ENCODE results near the gene OR2T11.
"Not testable (repeated sequence)": the region's sequence is repeated elsewhere in the genome, so short reads cannot be mapped to it uniquely, and the experiment has no call there.

OR2T11 gene

DNA sequence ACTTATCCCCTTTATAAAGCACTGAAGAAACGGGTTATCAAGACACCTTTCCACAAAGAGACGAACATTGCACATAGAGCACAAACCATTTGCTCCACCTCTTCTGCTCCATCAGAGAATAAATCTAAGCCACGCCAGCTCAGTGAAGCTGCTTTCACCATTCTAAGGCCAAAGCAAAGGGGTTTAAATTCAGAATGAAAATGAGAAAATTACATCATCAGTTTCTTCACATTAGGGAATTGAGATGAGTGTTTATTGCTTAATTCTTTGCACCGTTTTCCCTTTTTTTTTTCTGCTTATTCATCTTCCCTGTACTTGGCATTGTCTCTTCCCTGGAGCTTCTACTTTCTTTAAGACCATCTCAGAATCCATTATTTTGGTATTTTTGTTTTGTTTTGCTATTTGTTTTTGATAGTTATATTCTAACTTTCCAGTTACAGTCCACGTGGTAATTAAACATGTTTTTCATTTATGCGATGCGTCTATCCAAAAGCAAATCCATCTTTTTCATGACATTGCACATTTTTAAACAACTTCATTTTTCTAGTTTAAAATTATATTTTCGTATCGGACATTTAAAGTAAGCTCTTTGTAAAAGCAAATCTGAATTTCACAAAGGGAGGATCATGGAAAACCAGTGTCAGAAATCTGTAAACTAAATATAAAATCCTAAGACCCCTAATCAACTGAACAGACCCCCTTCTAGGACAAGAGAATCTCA, 58.5 kb downstream of the OR2T11 start:
- no peak for DNase-seq (ENCODE audit: low read depth)
- TF ChIP-seq, protein P1, sequence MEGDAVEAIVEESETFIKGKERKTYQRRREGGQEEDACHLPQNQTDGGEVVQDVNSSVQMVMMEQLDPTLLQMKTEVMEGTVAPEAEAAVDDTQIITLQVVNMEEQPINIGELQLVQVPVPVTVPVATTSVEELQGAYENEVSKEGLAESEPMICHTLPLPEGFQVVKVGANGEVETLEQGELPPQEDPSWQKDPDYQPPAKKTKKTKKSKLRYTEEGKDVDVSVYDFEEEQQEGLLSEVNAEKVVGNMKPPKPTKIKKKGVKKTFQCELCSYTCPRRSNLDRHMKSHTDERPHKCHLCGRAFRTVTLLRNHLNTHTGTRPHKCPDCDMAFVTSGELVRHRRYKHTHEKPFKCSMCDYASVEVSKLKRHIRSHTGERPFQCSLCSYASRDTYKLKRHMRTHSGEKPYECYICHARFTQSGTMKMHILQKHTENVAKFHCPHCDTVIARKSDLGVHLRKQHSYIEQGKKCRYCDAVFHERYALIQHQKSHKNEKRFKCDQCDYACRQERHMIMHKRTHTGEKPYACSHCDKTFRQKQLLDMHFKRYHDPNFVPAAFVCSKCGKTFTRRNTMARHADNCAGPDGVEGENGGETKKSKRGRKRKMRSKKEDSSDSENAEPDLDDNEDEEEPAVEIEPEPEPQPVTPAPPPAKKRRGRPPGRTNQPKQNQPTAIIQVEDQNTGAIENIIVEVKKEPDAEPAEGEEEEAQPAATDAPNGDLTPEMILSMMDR (IDR thresholded peaks at IDR 0.05; ENCODE audit: insufficient read depth, low read depth, low read length, missing control alignments): no peak
- no peak overlapping the region for H3K4me3 ChIP-seq (ENCODE audit: low read depth, low read length)

GRCh38 chr1:248574657-248575056, 60.2 kb downstream of the OR2T11 start, which contains the start of gene OR2T34:
OR2T34 (minus strand) TSS chr1:248574757; CDS start chr1:248574757, 0 bp downstream.
- DNase-seq (ENCODE audit: low read depth); H3K4me3 ChIP-seq (ENCODE audit: low read depth, low read length): not testable (repeated sequence)

DNA sequence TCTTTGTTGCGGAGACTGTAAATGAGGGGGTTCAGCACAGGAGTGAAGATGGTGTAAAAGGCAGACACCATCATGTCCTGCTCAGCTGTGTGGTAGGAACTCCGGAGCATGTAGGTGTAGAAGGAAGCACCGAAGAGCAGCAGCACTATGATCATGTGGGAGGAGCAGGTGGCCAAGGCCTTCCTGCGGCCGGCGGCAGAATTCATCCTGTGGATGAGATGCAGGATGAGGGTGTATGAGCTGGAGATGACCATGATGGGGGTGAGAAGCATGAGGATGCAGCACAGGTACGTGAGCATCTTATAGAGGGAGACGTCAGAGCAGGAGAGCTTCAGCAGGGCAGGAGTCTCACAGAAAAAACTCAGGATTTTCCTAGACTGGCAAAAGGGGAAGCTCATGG, 61.0 kb downstream of the OR2T11 start:
- not testable (repeated sequence) for H3K4me3 ChIP-seq (ENCODE audit: low read depth, low read length); DNase-seq (ENCODE audit: low read depth)
